PFSK-1 (cell line): ENCODE data around the gene SOX8.

ENCODE experiments used
- FOXP2 ChIP-seq: optimal IDR thresholded peaks from 2 replicates; pipeline ENCODE3; 2011; ENCODE audit warnings: borderline replicate concordance, control low read depth, inconsistent platforms; ENCODE audit not compliant: insufficient read depth; ENCODE audit errors: extremely low read length, extremely low read depth
- POLR2AphosphoS5 ChIP-seq: IDR thresholded peaks from 2 replicates; pipeline ENCODE4 v1.6.1; 2012; ENCODE audit warnings: low read depth, mild to moderate bottlenecking, control low read depth, low read length, moderate library complexity
- SIN3A ChIP-seq: IDR thresholded peaks from 2 replicates; pipeline ENCODE4 v1.6.1; 2012; ENCODE audit warnings: mild to moderate bottlenecking, low read length, moderate library complexity, borderline replicate concordance; ENCODE audit not compliant: insufficient read depth
- TAF1 ChIP-seq: IDR thresholded peaks from 2 replicates; pipeline ENCODE4 v1.6.1; 2012; ENCODE audit warnings: low read length, control low read depth, borderline replicate concordance; ENCODE audit not compliant: insufficient read depth
- TF ChIP-seq, protein P1 (sequence below), 2 experiments: IDR thresholded peaks; 2 replicates each; pipeline versions ENCODE4 v1.6.1 to v1.8.0; 2011 to 2012; ENCODE audit warnings: low read depth in 2 of 2, low read length in 2 of 2, control low read depth in 1 of 2, inconsistent platforms in 1 of 2, mild to moderate bottlenecking in 1 of 2, moderate library complexity in 1 of 2; ENCODE audit not compliant: insufficient read depth in 1 of 2

The SOX8 gene

DNA sequence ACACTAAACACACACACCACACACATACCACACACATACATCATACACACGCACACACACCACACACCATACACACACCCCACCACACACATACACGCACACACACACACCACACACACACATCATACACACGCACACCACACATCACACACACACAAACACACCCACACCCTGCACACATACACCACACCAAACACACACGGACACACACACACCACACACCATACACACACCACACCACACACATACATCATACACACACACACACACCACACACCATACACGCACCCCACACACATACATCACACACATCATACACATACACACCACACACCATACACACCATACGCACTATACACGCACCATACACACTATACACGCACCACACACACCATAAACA lies 3.7 kb upstream of the SOX8 start:
- TF ChIP-seq SIN3A (no peak), FOXP2 (no peak), POLR2AphosphoS5 (no peak), TAF1 (no peak)
- TF ChIP-seq, protein P1, sequence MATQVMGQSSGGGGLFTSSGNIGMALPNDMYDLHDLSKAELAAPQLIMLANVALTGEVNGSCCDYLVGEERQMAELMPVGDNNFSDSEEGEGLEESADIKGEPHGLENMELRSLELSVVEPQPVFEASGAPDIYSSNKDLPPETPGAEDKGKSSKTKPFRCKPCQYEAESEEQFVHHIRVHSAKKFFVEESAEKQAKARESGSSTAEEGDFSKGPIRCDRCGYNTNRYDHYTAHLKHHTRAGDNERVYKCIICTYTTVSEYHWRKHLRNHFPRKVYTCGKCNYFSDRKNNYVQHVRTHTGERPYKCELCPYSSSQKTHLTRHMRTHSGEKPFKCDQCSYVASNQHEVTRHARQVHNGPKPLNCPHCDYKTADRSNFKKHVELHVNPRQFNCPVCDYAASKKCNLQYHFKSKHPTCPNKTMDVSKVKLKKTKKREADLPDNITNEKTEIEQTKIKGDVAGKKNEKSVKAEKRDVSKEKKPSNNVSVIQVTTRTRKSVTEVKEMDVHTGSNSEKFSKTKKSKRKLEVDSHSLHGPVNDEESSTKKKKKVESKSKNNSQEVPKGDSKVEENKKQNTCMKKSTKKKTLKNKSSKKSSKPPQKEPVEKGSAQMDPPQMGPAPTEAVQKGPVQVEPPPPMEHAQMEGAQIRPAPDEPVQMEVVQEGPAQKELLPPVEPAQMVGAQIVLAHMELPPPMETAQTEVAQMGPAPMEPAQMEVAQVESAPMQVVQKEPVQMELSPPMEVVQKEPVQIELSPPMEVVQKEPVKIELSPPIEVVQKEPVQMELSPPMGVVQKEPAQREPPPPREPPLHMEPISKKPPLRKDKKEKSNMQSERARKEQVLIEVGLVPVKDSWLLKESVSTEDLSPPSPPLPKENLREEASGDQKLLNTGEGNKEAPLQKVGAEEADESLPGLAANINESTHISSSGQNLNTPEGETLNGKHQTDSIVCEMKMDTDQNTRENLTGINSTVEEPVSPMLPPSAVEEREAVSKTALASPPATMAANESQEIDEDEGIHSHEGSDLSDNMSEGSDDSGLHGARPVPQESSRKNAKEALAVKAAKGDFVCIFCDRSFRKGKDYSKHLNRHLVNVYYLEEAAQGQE (IDR thresholded peaks at IDR 0.05; ENCODE audit: insufficient read depth in 1 of 2, low read depth in 2 of 2, low read length in 2 of 2), result no peak

DNA sequence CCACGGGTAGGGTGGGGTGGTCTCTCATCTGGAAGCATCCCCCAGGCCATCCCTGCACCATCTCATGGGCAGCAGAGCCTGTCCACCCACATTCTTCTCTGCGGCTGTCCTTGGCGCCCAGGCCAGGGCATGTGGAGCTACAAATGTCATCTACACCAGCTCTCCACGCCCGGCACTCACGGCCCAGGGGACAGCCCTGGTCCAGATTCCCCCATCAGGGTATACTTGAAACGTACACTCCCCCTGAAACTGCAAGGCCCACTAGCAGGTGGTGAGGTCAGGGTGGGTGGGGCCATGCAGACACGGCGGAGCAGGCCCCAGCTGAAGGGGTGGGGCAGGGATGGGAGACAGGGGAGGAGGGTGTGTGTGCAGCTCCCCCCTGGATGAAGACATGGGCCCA lies 3.2 kb upstream of the SOX8 start:
- TF ChIP-seq, protein P1 (IDR thresholded peaks at IDR 0.05; ENCODE audit: insufficient read depth in 1 of 2, low read depth in 2 of 2, low read length in 2 of 2), result no peak
- TF ChIP-seq FOXP2 (no peak), TAF1 (no peak), POLR2AphosphoS5 (no peak), SIN3A (no peak)

DNA sequence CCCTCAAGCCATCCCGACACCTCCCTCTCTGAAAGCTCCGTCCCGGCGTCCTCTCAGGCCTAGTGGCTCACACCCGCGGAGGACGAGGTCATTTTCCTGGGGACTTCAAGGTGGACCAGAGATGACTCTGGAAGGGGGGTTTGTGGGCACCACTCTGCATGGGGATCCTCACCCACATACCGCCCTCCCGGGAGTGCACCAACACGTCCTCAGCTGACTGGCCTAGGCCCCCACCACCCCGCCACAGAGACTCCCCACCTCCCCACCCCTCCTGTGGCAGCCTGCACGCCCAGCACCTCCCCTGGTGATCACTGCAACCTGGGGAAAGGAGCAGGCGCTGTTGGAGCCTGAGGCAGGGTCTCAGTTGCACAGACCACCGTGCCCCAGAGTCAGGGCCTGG lies 2.4 kb upstream of the SOX8 start:
- TF ChIP-seq FOXP2 (no peak), SIN3A (no peak), POLR2AphosphoS5 (no peak), TAF1 (no peak)
- TF ChIP-seq, protein P1 (IDR thresholded peaks at IDR 0.05; ENCODE audit: insufficient read depth in 1 of 2, low read depth in 2 of 2, low read length in 2 of 2), result no peak

DNA sequence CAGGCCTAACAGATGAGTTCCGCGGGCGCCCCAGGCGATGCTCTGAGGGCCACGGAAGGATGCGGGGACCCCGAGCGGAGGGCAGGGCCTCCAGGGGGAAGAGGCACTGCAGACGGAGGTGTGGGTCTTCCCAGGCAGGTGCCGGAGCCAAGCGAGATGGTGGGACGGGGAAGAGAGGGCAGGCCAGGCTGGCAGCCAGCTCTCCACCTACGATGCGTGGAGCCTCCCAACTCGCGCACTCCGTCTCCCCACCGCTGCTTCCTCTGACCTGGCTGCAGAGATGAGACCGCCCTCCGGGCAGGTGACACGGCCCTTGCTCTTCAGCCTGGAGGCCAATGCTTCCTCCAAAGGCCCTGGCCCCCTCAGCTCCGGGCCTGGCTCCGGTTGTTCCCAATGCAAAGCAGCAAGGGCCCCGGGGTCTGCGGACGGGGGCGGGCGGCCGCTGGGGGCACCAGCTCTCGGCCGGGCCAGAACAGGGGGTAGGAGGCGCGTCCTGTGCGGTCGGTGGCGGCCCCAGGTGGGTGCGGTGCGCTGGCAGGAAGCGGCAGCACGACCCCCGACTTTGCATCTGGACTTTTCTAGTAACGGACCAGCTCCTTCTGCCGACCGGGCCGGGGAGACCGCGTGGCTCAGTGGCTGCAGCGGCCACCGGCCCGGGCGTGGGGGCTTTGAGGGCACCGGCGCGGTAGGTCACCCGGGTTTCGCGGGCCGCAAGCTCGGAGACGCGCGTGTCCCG lies 1.5 kb upstream of the SOX8 start:
- TF ChIP-seq, protein P1 (IDR thresholded peaks at IDR 0.05; ENCODE audit: insufficient read depth in 1 of 2, low read depth in 2 of 2, low read length in 2 of 2), result no peak
- no peak for TF ChIP-seq FOXP2
- TF ChIP-seq TAF1, result no peak
- TF ChIP-seq POLR2AphosphoS5, result no peak
- TF ChIP-seq SIN3A, result no peak

DNA sequence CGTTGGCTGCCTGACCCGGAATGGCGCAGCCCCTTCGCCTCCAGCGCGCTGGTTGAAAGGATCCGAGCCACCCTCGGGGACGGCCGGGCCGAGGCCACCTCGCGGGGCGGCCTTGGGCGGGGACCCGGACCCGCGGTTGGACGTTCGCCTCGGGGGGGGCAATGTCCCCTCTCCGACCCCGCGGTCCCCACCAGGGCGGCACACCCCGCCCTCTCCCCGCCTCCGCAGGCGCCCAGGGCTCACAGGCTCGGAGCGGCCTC lies 1.0 kb upstream of the SOX8 start:
- no peak for TF ChIP-seq POLR2AphosphoS5
- no peak for TF ChIP-seq SIN3A
- TF ChIP-seq, protein P1 (IDR thresholded peaks at IDR 0.05; ENCODE audit: insufficient read depth in 1 of 2, low read depth in 2 of 2, low read length in 2 of 2), result no peak
- TF ChIP-seq FOXP2, result no peak
- TF ChIP-seq TAF1, result no peak
